HL-60 (cell line): ENCODE measurements around the gene SH3RF1.

Source experiments
- DNase-seq, 2 experiments: peaks; one replicate each; pipeline ENCODE4 v3.0.0-alpha.2; 2010 to 2020; ENCODE audit warnings: low read depth in 1 of 2, low spot score in 1 of 2
- H3K27ac ChIP-seq: fragments of 250-450 bp; sonication (Bioruptor Pico); replicated peaks from 2 replicates; pipeline ENCODE4 v1.5.1; 2020; ENCODE audit warnings: mild to moderate bottlenecking, moderate library complexity
- H3K27me3 ChIP-seq: fragments of 250-450 bp; sonication (Bioruptor Pico); 2 replicates; pipeline ENCODE4 v1.5.1; 2021; ENCODE audit warnings: mild to moderate bottlenecking, moderate library complexity; ENCODE audit not compliant: insufficient read depth, poor library complexity, severe bottlenecking
- H3K4me3 ChIP-seq: replicated peaks from 2 replicates; pipeline ENCODE4 v1.5.1; 2011; ENCODE audit warnings: mild to moderate bottlenecking, control low read depth, low read length; ENCODE audit not compliant: insufficient read depth
- CTCF ChIP-seq: IDR thresholded peaks from one replicate; pipeline ENCODE4 v1.5.1; 2011; ENCODE audit warnings: low read length, control low read depth, inconsistent platforms; ENCODE audit not compliant: insufficient read depth
- GABPA ChIP-seq: IDR thresholded peaks from 2 replicates; pipeline ENCODE4 v1.6.1; 2012; ENCODE audit warnings: low read depth
- POLR2AphosphoS5 ChIP-seq: IDR thresholded peaks from 2 replicates; pipeline ENCODE4 v1.6.1; 2012; ENCODE audit warnings: low read depth
- REST ChIP-seq: IDR thresholded peaks from 2 replicates; pipeline ENCODE4 v1.6.1; 2012; ENCODE audit warnings: low read depth; ENCODE audit not compliant: insufficient replicate concordance
- SPI1 ChIP-seq: IDR thresholded peaks from 2 replicates; pipeline ENCODE4 v1.6.1; 2012; ENCODE audit warnings: low read depth, mild to moderate bottlenecking, borderline replicate concordance

The SH3RF1 gene

GRCh38 chr4:169121861-169122382 lies 148.8 kb downstream of the SH3RF1 start:
- no peak overlapping the region for H3K27ac ChIP-seq
- DNase-seq = no peak
- H3K4me3 ChIP-seq = no peak overlapping the region
- no peaks in the 10 kb centered on the region for H3K27me3 ChIP-seq
- TF ChIP-seq GABPA (no peak), CTCF (no peak), SPI1 (no peak), REST (no peak), POLR2AphosphoS5 (no peak)

DNA sequence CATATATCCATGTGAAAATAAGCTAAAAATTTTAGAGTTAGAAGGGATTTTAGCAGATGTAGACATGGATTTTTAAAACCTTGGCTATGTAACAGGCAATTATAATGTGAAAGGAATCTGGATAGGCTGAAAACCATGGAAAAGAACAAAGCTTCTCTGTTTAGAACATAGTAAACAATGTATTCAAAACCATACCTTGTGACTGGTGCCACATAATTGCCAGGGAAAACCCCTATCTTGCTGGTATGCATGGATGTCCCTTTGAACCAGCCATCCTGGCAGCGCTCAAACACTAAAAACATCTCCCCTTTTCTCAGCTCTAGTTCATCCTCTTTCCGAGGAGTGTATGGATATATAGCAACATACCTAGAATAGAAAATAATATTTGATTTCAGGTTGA lies 150.1 kb downstream of the SH3RF1 start:
- Histone ChIP-seq H3K27me3 (no peaks in the 10 kb centered on the region), H3K4me3 (no peak overlapping the region), H3K27ac (no peak overlapping the region)
- TF ChIP-seq CTCF (no peak), SPI1 (no peak), POLR2AphosphoS5 (no peak), REST (no peak), GABPA (no peak)
- no peak for DNase-seq

DNA sequence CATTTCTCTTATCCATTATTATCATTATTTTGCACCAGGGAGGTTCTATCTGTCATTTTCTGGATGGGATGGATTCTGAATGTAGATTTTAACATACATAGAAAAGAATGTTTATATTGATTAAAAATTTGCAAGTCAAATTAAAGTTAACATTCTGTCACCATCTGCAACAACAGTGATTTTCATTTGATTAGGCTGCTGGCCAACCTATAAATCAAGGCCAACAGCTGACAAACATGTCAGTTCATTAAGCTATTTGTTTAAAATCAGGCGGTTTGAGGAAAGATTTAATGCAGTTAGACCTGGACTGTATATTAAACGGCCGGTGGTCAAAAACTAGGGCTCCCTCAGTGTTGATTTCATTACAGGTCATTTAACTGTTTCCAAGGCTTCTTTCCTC lies 151.2 kb downstream of the SH3RF1 start:
- Histone ChIP-seq H3K27me3 (no peaks in the 10 kb centered on the region), H3K27ac (no peak overlapping the region), H3K4me3 (no peak overlapping the region)
- TF ChIP-seq CTCF = no peak
- no peak for TF ChIP-seq POLR2AphosphoS5
- no peak for TF ChIP-seq GABPA
- TF ChIP-seq SPI1 = no peak
- no peak for TF ChIP-seq REST
- no peak for DNase-seq
